ENCODE data around the gene FXR2. TPM values are rescaled to one million over a fixed set of nuclear protein-coding genes. Genes with fewer than 3 reads are reported as not detected.

Gene FXR2
- total RNA-seq, 4 donors from 2014 or later: 32.1 to 35.7 (median 33.9) TPM

GRCh38 chr17:7632492-7632894, 17.8 kb upstream of the FXR2 start:
- no peak overlapping the region for H3K4me3 ChIP-seq (ENCODE audit: low read depth, poor library complexity, severe bottlenecking)
- no peak for DNase-seq (ENCODE audit: low spot score in 2 of 2)
- WGBS, 2 donors: 41 to 46% methylated on average over 6 of the region's 6 CpGs
- intact Hi-C loops (cut with DNase I; ENCODE audit: low total_unique reads): no loop called here
- TF ChIP-seq POLR2A (IDR thresholded peaks at IDR 0.05) (no peak), CTCF (IDR thresholded peaks at IDR 0.05) (no peak)

- TF ChIP-seq CTCF (IDR thresholded peaks at IDR 0.05): no peak
- TF ChIP-seq POLR2A (IDR thresholded peaks at IDR 0.05): no peak
- no peak overlapping the region for H3K4me3 ChIP-seq (ENCODE audit: low read depth, poor library complexity, severe bottlenecking)
- intact Hi-C loops (cut with DNase I; ENCODE audit: low total_unique reads): no loop called here
- no peak for DNase-seq (ENCODE audit: low spot score in 2 of 2)
- 88 to 90% methylated on average over 11 of the region's 11 CpGs for WGBS, 2 donors
Observed at GRCh38 chr17:7631398-7632380, 17.0 kb upstream of the FXR2 start.

GRCh38 chr17:7629939-7630571, 15.4 kb upstream of the FXR2 start, which contains the start of gene SHBG:
TSS of gene SHBG (plus strand) at chr17:7630135. CDS start at chr17:7630173, 38 bp downstream.
- intact Hi-C loops (cut with DNase I; ENCODE audit: low total_unique reads): no loop called here
- DNase-seq (ENCODE audit: low spot score in 2 of 2): no peak
- no peak within 1 kb of the TSS for H3K4me3 ChIP-seq (ENCODE audit: low read depth, poor library complexity, severe bottlenecking)
- 85% methylated on average over 13 of the region's 13 CpGs for WGBS, 2 donors
- TF ChIP-seq POLR2A (IDR thresholded peaks at IDR 0.05): no peak

GRCh38 chr17:7627250-7628121, 12.8 kb upstream of the FXR2 start, which contains the start of gene SAT2:
TSS of gene SAT2 (minus strand) at chr17:7627821. CDS start at chr17:7627635, 186 bp downstream.
- peak; percentile 94 to 99 for DNase-seq (ENCODE audit: low spot score in 2 of 2)
- intact Hi-C loops (cut with DNase I; ENCODE audit: low total_unique reads): no loop called here
- WGBS, 2 donors: 1 to 2% methylated on average over 35 to 50 of the region's 54 CpGs
- H3K4me3 ChIP-seq (ENCODE audit: low read depth, poor library complexity, severe bottlenecking): peak within 1 kb of the TSS; percentile 55
- TF ChIP-seq POLR2A (IDR thresholded peaks at IDR 0.05) (peak in 1 of 2 donors; percentile 43), CTCF (IDR thresholded peaks at IDR 0.05) (no peak)

- intact Hi-C loops (cut with DNase I; ENCODE audit: low total_unique reads): no loop called here
- H3K4me3 ChIP-seq (ENCODE audit: low read depth, poor library complexity, severe bottlenecking): peak overlapping the region; percentile 55
- WGBS, 2 donors: 17 to 22% methylated on average over 6 of the region's 6 CpGs
- no peak for DNase-seq (ENCODE audit: low spot score in 2 of 2)
- TF ChIP-seq POLR2A (IDR thresholded peaks at IDR 0.05): no peak
- TF ChIP-seq CTCF (IDR thresholded peaks at IDR 0.05): no peak
Observed at GRCh38 chr17:7626956-7627249, 12.2 kb upstream of the FXR2 start.

Measured in lower leg skin (tissue), 4 donors.